ENCODE measurements around the gene GRIA4.
"Not testable (repeated sequence)": the region's sequence is repeated elsewhere in the genome, so short reads cannot be mapped to it uniquely, and the experiment has no call there.

Gene GRIA4

DNA sequence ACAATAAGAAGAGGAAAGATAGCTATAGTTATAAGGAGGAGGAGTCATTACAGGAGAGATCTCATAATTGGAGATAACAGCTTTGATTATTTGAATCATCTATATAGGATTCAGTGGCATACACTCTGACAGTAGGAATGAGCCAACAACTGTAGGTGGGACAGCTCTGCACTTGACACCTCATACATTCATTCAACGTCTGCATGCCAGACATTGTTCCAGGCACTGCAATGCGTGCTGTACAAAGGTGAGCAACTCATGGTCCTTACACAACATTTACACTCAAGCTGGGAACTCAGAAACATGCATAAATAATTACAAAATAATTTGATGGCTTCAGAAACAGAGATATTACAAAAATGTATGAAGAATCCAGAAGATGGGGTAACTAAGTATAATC is 257.9 kb downstream of the GRIA4 start:
- DNase-seq, result no peak

DNA sequence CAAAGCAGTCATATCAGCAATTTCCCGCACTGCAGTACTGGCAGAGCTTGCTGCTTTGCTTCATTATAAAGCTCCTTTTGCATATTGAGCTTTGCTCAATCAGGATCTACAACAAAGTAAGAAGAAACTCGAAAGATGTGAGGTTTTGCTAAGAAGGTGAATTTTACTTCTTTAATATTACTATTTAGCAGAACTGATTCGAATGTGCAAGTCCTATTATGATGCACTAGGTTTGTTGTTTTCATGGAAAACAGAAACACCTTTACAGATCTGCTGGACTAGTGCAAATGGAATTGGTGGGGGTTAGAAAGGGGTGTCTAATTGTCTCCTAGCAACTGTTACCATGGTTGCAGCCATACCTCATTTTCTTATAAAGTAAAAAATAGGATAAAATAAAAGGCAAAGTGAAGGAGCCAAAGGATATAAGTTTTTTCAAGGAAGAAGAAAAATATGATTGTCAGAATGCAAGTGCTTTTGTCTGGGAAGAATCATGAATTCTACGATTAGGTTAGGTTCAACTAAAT is 259.0 kb downstream of the GRIA4 start:
- no peak for DNase-seq

DNA sequence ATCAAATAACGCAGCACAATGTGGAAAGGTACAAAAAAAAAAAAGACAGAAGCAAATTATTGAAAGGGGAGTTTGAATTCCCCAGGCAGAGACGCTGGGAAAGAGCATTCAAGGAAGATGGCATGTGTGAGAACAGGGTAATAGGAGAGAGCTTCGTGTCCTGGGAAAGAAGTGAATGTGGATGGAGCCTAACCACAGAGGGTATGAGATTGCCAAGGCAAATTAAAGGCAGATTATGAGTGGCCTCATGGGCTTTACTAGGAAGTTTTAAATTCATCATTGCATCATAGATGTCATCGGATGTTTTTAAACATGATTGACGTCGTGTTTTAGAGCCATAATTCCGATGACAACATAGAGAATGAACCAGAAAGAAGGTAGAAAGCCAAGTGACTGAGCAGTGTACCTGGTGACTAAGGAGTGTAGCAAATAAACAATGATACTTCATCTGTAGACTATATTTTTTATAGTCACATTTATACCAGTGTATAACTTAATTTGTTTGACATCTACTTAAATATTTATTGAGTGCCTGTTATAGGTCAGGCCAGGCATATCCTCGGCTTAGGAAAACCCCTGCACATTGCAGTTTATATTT is 260.7 kb downstream of the GRIA4 start:
- no peak for DNase-seq

DNA sequence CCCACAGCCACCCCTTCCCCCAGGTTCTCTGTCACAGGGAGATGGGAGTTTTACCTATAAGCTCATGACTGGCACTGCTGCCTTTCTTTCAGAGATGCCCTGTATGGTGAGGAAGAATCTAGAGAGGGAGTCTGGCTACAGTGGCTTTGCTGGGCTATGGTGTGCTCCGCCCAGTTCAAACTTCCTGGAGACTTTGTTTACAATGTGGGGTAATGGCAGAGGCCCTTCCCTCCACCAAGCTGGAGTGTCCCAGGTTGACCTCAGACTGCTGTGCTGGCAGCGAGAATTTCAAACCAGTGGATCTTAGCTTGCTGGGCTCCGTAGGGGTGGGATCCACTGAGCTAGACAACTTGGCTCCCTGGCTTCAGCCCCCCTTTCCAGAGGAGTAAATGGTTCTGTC is 268.6 kb downstream of the GRIA4 start:
- DNase-seq, result no peak

DNA sequence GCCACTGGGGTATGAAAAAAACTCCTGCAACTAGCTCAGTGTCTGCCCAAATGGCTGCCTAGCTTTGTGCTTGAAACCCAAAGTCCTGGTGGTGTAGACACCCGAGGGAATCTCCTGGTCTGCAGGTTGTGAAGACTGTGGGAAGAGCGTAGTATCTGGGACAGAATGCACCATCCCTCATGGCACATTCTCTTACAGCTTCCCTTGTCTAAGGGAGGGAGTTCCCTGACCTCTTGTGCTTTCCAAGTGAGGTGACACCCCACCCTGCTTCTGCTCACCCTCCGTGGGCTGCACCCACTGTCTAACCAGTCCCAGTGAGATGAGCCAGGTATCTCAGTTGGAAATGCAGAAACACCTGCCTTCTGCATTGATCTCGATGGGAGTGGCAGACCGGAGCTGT is 269.1 kb downstream of the GRIA4 start:
- DNase-seq, result not testable (repeated sequence)

DNA sequence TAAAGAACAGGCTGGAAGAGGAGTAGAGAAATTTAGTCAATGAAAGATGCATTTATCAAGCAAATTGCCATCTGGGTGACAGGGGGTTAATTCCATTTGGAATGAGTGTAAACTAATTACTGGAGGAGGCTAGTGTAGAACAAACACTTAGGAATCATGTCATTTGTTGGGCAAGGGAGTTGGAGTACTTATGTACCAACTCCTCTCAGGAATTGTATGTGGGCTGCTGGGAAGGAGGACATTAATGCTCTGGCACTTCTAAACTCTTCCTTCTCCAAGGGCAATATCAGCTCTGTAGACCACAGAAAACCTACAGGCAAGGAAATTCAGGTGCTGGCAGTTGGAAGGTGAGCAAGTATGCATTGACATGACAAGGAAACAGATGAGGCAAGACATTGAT is 271.2 kb downstream of the GRIA4 start:
- DNase-seq, result no peak

DNA sequence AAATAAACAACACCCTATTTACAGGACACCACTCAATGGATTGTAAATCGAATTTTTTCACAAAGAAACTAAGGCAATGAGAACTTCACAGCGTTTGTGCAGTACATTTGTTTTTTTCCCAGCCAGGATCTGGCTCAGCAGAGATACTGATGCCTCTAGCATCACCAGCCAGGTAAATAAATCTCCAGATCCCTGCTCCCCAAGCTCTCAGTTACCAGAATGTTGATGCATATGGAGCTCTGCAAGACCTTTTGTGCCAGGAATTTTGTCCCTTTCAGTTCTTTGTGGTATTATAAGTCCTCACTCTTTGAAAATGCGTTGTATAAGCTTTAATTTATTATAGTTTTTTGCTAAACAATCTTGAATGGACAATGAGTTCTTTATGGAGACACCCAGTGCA is 274.6 kb downstream of the GRIA4 start:
- DNase-seq, result no peak

DNA sequence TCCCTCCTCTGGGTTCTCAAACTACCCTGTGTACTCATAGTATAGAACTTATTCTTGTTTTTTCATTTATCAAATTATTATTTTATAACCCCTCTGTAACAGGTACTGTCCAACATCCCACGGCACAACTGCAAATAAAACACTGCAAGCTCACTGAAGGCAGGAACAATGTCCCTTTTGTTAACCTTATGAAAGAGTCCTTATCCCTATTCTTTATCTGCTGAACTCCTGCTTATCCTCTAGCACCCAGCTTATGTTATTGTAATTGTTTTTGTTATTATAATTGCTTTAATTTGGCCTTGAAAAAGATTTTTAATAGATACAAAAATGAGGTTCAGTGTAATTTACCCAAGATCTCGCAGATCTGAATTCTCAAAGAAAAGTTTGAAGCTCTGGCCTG is 281.8 kb downstream of the GRIA4 start:
- no peak for DNase-seq

DNA sequence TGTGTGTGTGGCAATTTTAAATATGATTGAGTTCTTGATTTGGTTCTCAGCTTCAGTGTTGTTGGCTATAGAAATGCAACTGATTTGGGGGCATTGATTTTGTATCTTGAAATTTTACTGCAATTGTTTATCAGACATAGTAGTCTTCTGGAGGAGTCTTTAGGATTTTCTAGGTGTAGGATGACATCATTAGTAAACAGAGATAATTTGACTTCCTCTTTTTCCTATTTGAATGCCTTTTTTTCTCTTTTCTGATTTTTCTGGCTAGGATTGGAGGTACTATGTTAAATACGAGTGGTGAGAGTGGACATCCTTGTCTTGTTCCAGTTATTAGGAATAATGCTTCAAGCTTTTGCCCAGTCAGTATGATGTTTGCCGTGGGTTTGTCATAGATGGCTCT is 287.3 kb downstream of the GRIA4 start:
- no peak for DNase-seq

DNA sequence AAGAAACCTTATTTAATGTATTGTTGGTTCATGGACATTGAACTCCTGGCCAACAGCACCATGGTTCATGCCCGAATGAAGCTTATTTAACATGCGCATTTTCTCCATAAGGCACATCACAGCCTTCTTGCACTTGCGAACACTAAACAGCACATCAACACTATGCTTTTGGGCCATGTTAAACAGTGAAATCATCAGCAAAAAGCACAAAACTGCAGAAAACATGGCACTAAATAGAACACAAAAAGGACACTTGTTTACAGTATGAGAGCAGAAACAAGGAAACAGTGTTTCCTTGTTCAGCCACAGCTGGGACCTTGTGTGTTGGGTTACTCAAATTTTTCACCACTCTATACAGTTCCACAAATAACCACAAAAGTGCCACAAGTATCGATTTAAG is 289.9 kb downstream of the GRIA4 start:
- DNase-seq, result no peak

DNA sequence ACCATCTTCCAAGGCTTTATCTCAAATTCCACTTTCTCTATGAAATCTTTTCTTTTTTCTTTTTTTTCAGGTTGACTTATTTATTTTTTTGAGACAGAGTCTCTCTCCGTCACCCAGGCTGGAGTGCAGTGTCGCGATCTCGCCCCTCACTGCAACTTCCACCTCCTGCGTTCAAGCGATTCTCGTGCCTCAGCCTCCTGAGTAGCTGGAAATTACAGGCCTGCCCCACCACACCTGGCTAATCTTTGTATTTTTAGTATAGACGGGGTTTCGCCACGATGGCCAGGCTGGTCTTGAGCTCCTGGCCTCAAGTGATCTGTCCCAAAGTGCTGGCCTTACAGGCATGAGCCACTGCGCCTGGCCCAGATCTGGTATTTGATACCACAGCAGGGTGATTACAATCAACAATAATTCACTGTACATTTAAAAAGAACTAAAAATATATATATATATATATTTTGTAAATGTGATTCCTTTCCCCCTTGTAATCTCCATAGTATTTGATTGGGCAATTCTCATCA is 290.7 kb downstream of the GRIA4 start:
- DNase-seq, result no peak

DNA sequence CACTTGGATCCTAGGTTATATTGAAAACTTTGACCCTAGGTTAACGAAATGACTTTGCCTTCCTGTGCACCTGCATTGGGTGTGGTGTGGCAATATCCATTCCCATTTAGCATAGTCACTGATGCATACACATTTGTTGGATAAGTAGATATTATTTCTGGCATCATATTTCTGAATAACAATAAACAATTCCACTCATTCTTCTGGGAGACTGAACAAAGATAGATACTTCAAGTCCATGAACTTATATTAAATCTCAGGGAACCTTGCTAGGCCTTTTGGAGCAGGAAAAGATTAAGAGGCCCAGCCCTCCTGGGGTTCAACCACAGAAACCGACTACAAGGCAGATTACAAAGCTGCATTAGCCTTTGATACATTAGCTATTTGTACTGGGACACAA is 293.2 kb downstream of the GRIA4 start:
- no peak for DNase-seq

DNA sequence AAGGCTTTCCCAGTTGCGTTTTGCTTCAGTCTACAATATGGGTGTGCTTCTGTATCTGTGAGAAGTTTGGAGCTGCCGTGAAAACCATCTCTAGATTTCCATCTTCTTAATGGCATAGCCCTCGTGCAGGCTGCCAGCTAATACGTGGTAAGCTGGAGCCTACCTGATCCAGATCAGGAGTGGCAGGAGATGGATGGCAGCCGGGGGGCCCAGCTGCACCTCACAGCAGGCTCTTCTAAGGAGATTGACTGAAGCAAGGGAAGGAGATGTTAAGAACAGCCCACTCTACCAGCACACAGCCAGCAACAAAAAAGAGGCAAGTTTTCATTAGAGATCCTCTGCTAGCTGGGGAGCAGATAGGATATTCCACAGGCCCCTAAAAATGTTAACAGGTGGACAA is 296.6 kb downstream of the GRIA4 start:
- DNase-seq, result no peak

DNA sequence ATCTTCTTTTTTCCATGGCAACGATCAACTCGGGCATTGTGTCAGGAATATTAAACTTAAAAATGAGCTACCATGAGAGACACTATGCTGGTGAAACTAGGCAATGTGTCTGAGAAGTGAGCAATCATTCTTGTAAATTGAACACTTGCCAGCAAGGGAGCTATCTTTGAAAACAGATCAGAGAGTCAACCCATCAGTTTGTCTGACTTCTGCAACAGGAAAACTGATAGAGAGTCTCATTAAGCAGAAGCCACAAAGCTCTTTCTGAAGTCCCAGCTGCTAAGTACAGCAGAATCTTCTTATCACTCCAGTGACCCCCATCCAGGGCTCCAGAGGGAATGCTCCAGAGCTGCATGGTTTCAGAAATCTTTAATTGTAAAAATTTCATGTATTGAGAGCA is 297.4 kb downstream of the GRIA4 start:
- no peak for DNase-seq

DNA sequence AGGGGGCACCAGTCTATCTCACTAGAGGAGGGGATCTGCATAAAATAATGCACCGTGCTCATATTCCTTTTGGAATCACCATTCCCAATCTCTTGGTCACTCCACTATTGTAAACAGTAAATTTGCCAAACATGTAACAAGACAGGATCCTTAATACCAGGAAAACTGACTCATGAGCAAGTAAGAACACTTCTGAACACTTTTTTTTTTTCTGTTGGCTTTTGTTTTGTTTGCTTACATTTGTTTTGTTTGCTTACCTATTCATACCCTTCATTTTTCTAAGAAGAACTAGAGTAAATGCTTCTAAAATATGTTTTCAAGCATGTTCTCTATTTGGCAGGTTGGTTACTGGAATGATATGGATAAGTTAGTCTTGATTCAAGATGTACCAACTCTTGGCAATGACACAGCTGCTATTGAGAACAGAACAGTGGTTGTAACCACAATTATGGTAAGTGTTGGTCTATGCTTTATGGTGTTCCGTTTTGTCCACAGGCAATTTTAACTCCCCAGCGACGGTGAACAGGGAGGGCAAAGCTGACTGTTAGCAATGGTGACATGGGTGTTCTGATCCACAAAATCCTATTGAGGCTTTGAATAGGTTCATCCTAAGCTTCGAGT is 300.3 kb downstream of the GRIA4 start:
- no peak for DNase-seq

DNA sequence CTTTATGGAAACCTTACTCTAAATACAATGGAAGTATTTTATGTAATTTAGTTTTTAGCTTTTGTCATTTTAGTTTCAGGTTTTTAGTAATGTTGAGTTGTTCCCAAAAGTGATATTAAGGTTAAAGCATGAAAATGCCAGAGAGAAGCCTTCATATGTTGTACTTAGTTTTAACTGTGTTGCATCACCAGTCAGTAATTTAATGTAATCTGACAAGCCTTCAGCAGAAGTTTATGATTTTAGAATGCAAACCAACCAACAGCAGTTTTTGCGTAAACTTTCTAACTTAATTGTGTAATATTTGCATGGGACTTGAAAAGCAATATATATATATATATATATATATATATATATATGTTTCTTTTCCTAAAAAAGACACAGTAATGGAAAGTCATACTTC is 301.6 kb downstream of the GRIA4 start:
- no peak for DNase-seq

DNA sequence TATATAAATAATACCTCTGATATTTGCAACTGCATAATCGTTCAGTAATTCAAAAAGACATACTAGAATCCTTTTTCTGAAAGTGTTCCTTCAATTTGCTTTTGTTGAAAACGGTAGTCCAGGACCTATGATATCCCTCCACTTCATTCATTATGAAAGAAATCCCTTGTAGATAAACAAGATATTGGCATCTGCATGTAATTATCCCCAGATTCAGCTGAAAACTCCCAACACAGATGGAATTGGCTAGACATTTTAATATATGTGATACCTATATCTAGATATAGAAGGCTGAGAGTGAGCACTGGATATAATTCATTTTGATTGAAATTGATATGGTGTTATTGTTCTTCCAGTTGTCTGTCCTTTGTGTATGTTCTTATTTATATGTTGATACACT is 302.8 kb downstream of the GRIA4 start:
- DNase-seq, result no peak

DNA sequence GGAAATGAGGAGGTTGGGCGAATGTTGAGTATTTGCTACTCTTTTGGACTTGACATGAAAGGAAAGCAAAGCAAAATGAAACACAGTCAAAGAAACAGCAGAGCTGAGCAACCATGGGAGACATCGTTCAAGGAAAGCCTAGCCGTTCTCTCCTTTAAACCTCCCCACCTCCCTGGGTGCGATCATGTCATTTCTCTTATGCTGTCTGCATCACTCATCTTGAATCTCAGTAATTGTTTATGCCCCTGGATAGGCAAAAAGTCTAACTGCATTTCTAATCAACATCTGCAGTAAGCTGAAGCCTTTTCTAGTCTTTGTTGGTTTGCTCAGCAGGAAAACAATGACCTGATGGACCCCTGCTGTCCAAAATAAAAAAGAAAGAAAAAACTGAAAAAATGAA is 305.1 kb downstream of the GRIA4 start:
- no peak for DNase-seq

DNA sequence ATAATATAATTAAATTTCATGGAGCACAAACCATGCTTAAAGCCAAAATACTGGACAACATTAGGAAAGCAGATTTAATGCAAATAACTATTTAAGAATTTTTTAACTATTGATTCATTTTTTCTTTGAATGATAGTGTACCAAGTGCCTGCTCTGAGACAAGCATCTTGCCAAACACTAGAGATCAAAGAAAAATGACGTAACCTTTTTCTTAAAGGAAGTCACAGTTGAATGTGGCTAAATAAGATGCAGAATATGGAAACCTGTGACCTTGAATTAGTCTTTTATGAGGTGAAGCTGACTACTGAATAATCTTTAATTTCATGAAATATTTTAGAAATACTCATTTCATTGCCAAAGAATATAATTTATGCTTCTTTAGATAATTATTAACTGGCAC is 308.2 kb downstream of the GRIA4 start:
- DNase-seq, result no peak

DNA sequence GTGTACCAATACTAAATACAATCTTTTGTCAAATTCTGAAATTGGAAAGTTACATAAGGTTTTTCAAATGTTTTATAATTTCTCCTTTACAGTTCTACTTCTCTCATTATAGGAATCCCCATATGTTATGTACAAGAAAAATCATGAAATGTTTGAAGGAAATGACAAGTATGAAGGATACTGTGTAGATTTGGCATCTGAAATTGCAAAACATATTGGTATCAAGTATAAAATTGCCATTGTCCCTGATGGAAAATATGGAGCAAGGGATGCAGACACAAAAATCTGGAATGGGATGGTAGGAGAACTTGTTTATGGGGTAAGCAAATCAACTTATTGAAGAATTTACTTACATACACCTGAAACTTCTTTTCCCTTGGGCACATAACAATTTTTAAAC is 308.7 kb downstream of the GRIA4 start:
- no peak for DNase-seq

DNA sequence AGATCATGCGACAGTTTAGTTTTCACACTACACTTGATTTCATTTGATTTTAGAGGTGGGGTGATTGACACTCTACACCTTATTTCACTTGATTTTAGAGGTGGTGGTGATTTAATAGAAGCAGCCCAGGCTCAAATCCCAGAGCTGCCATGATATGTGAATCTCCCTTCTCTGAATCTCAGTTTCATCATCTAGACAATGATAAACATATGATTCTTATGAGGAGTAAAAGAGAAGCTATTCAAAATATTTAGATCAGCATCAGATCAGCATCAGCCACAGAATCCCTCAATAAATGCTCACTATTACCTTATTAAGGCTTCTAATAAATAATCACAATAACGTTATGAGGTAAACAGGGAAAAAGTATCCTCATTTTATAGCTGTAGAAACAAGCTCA is 313.4 kb downstream of the GRIA4 start:
- no peak for DNase-seq

DNA sequence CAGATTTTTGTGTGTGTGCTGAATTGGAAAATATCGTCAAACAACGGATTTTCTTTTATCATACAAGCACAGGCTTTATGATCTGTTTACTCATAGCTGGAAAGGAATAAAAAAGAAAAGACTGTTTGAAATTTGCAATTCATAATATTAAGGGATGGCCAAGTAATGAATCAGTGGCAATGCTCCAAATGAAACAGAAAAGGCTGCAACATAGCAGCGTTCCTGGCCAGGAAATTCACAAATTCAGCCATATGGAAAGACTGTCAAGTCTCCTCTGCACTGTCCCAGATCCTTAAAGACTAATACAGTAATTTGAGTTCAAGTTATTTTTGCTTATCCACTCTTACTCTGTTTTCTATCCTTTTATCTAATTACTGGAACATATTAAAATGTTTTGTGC is 313.9 kb downstream of the GRIA4 start:
- no peak for DNase-seq

DNA sequence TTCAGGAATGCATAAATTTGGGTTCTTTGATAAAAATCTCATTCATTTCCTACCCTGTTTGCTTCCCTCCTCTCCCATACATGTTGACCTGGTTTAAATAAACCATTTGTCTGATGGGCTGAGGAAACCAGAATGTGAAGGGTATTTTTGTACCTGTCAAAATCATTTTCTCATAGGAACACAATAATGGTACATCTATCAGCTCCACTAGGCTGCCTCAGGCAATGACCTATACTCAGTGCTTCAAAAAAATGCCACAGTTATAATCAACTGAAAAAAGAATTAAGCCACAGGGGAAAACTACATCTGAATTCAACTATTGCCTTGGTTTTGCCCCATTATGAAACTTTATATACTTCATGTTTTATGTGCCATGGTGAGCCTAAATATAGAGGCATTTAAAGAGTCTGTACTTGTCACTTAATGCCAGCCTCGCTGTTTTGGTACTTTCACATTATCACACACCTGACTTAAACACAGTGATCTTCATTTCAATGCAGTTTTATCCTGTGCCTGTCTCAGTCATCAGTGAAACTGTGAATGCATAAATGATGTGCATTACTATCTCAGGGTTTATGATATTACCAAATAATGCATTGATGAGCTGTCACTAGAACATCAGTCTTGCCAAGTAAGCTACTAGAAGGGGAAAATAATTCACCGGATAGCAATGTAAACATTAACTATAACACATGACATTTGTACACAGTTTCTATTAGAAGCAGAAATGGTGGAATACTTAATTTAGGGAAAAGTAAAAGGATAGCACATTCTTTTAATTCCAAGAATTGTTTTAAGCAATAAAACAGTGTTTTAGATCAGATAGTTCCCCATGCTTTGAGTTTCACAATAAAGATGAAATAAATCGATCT is 319.4 kb downstream of the GRIA4 start:
- DNase-seq, result no peak

DNA sequence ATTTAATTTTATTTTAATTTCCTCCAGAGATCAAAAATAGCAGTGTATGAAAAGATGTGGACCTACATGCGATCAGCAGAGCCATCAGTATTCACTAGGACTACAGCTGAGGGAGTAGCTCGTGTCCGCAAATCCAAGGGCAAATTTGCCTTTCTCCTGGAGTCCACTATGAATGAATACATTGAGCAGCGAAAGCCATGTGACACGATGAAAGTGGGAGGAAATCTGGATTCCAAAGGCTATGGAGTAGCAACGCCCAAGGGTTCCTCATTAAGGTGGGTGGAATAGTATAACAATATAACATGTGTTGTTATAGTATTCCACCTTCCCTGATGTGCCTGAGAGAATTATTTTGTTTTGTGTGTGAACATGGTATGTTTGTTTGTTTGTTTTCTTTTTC is 323.8 kb downstream of the GRIA4 start:
- no peak for DNase-seq
